ENCODE results near the gene CGB1.

DNA sequence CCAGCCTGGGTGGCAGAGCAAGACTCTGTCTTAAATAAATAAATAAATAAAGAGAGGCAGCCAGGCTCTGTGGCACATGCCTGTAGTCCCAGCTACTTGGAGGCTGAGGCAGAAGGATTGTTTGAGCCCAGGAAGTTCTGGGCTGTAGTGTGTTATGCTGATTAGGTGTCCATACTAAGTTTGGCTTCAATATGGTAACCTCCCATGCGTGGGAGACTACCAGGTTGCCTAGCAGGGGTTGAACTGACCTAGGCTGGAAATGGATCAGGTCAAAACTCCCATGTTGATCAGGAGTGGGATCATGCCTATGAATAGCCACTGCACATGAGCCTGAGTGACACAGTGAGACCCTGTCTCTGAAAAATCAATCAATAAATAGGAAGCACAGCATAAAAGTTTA is 44.6 kb upstream of the CGB1 start:
- TF ChIP-seq ARNTL (CRISPR knock-in tag; IDR thresholded peaks at IDR 0.05; ENCODE audit: borderline replicate concordance, low read depth) (no peak), PPARA (CRISPR knock-in tag; IDR thresholded peaks at IDR 0.05; ENCODE audit: borderline replicate concordance) (no peak)
- TF ChIP-seq, protein P1, sequence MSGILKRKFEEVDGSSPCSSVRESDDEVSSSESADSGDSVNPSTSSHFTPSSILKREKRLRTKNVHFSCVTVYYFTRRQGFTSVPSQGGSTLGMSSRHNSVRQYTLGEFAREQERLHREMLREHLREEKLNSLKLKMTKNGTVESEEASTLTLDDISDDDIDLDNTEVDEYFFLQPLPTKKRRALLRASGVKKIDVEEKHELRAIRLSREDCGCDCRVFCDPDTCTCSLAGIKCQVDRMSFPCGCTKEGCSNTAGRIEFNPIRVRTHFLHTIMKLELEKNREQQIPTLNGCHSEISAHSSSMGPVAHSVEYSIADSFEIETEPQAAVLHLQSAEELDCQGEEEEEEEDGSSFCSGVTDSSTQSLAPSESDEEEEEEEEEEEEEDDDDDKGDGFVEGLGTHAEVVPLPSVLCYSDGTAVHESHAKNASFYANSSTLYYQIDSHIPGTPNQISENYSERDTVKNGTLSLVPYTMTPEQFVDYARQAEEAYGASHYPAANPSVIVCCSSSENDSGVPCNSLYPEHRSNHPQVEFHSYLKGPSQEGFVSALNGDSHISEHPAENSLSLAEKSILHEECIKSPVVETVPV (CRISPR knock-in tag; IDR thresholded peaks at IDR 0.05), result no peak
